GM18499 (cell line): ENCODE results near the gene DOCK7.
"Not testable (repeated sequence)": the region's sequence is repeated elsewhere in the genome, so short reads cannot be mapped to it uniquely, and the experiment has no call there.

Source experiments
- ATAC-seq: cut with Tn5 transposase; IDR thresholded peaks from one replicate; pipeline ENCODE4 v1.9.1; 2021; ENCODE audit warnings: moderate number of reproducible peaks; ENCODE audit not compliant: insufficient read depth, unreplicated experiment

The DOCK7 gene, protein sequence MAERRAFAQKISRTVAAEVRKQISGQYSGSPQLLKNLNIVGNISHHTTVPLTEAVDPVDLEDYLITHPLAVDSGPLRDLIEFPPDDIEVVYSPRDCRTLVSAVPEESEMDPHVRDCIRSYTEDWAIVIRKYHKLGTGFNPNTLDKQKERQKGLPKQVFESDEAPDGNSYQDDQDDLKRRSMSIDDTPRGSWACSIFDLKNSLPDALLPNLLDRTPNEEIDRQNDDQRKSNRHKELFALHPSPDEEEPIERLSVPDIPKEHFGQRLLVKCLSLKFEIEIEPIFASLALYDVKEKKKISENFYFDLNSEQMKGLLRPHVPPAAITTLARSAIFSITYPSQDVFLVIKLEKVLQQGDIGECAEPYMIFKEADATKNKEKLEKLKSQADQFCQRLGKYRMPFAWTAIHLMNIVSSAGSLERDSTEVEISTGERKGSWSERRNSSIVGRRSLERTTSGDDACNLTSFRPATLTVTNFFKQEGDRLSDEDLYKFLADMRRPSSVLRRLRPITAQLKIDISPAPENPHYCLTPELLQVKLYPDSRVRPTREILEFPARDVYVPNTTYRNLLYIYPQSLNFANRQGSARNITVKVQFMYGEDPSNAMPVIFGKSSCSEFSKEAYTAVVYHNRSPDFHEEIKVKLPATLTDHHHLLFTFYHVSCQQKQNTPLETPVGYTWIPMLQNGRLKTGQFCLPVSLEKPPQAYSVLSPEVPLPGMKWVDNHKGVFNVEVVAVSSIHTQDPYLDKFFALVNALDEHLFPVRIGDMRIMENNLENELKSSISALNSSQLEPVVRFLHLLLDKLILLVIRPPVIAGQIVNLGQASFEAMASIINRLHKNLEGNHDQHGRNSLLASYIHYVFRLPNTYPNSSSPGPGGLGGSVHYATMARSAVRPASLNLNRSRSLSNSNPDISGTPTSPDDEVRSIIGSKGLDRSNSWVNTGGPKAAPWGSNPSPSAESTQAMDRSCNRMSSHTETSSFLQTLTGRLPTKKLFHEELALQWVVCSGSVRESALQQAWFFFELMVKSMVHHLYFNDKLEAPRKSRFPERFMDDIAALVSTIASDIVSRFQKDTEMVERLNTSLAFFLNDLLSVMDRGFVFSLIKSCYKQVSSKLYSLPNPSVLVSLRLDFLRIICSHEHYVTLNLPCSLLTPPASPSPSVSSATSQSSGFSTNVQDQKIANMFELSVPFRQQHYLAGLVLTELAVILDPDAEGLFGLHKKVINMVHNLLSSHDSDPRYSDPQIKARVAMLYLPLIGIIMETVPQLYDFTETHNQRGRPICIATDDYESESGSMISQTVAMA (N-terminal part only)

DNA sequence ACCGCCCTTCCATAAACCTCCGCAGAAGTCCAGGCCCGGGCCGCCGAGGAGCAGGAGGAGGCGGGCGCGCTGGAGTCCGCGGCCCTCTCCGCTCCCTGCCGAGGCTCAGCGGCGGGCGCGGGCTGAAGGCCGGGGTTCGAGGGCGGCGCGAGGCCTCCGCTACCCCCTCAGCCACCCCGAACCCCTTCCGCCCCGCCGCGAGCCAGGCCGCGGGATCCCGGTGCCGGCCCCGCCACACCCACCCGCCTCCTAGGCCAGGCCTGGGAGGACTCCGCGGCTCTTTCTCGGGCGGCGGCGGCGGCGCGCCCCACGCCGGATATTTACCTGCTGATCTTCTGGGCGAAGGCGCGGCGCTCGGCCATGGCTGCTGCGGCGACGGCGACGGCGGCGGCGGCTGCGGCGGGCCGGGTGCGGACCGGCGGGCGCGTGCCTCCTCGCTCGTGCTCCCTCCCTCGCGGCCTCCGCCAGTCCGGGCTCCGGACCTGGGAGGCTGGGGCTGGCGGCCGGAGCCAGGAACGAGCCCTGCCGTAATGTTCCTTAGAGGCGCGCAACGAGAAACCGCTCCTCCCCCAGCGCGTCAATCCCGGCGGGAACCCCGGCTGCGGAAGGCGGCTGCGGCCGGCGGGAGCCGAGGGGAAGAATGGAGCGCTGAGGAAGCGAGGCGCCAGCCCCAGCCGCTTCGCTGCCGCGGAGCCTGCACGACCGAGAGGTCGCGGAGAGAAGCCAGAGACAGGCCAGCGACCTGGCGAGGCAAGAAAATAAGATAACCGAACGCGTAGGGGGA lies at the start of gene DOCK7:
Gene DOCK7 (minus strand): TSS at position 484 of the 784 bp plus-strand sequence. CDS start 122 bp downstream, at position 362.
- no peak for ATAC-seq

GRCh38 chr1:62735491-62736171 lies 47.4 kb upstream of the DOCK7 start:
- ATAC-seq: no peak

DNA sequence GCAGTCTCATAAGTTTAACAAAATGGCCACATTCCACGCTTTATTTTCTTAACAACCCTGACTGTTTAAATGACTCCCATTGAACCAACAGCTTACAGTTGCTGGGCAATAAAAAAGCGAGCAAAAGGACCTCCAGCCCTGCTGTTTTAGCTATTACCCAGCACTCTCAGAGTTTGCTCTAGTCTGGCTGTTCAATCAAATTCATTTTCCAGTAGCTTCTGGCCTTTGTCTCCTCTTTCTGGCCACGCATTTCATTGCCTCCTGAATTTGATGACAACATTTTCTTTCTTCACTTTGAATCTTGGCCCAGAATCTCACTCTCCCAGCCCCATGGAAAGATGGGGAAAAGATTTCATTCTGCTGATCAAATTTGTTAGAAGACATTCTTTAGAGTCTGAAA lies 44.1 kb upstream of the DOCK7 start:
- no peak for ATAC-seq

DNA sequence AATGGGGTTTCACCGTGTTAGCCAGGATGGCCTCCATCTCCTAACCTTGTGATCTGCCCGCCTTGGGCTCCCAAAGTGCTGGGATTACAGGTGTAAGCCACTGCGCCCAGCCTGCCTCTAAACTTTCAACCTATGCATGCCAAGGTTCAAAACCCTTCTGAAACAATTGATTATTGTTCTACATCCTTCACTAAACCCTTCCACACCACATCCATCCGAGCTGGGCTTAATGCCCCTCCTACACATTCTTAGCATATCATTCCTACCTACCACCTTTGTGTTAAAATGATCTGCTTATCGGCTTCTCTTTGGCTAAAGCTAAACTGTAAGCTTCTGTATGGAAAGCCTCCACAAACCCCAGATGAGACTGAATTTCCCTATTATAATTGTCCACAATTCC lies 40.8 kb upstream of the DOCK7 start:
- no peak for ATAC-seq

- ATAC-seq: no peak
Measured at GRCh38 chr1:62727656-62728407, 39.6 kb upstream of the DOCK7 start.

DNA sequence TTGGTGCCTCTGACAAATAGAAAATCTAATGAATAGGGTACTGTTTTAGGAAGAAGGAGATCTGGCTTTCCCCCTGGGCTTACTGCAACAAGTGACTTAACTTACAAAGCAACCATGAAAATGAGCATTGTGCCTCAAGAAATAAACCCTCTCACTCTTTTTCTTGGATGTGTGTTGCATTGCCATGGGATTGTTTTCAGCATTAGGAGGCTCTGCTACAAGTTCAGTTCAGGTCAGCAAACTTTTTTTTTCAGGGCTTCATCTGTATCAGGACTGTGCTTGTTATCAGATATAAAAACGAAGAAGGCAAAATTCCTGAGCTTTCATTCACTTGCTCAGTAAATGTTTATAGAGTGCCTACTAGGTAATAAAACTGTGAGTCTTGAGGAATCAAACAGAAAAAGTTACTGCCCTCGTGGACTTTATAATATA lies 37.8 kb upstream of the DOCK7 start:
- ATAC-seq: no peak

- ATAC-seq: no peak
Measured at GRCh38 chr1:62725255-62725654, 37.1 kb upstream of the DOCK7 start.

GRCh38 chr1:62724430-62724829 lies 36.2 kb upstream of the DOCK7 start:
- ATAC-seq: no peak

- no peak for ATAC-seq
Measured at GRCh38 chr1:62723883-62724282, 35.7 kb upstream of the DOCK7 start.

- peak; percentile 76 for ATAC-seq
Measured at GRCh38 chr1:62722796-62723195, 34.6 kb upstream of the DOCK7 start.

DNA sequence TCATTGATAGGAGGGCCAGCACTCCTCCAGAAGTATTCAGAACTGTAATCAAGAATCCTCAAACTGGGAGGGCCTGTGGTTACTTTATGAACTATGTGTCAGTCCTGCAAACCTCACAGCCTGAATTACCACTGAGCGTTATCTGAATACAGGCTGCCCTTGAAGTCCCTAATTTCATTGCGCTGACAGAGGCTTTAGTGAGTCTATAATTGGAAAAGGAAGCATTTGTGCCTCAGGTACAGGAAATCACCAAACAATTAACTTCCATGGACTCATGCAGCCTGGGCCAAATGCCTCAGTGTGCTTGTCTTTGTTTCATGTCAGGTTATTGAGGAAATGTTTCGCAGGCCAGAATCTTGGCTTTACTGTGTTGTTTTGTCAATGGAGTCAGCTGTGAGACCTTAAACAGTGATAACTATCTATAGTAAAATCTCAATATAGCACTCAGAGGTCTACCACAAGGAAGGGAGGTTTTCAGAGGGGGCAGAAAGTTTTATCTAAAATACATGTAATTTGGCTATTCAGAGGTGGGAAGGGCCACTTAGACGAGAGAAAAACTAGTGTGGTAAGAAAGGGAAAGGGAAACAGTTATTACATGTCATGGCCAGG lies 32.9 kb upstream of the DOCK7 start:
- no peak for ATAC-seq

DNA sequence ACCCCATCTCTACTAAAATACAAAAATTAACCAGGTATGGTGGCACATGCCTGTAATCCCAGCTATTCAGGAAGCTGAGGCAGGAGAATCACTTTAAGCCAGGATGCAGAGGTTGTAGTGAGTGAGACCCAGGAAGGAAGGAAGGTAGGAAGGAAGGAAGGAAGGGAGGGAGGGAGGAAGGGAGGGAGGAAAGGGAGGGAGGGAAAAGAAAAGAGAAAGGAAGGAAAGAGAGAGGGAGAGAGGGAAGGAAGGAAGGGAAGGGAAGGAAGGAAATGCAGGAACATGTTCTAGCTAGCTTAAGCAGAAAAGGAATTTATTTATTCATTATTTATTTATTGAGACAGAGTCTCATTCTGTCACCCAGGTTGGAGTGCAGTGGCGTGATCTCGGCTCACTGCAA lies 30.2 kb upstream of the DOCK7 start:
- not testable (repeated sequence) for ATAC-seq

- ATAC-seq: no peak
Measured at GRCh38 chr1:62717483-62717882, 29.3 kb upstream of the DOCK7 start.

DNA sequence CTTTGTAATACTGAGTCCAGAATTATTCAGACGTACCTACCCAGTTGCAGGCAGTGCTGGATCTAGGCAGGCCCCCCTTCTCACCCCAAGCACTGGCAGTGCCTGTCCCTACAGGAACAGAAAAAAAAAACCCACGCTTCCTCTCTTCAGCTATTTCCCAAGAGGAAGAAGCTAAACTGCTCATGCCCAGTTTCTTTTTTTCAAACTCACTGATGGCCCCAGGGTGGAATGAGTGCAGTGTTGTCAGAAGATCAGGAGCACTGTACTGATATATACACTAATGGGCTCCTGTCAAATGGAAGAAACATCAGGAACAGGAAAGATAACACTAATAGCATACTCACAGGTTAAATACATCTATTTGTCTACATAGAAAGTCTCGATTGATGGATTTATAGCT lies 28.2 kb upstream of the DOCK7 start:
- no peak for ATAC-seq

GRCh38 chr1:62712336-62713243 lies 24.4 kb upstream of the DOCK7 start:
- no peak for ATAC-seq

- ATAC-seq: no peak
Measured at GRCh38 chr1:62707744-62708120, 19.5 kb upstream of the DOCK7 start.
